GM23338 (cell line): Measurements from ENCODE around the gene S100A12. TPM values are rescaled to one million over a fixed set of nuclear protein-coding genes. Genes with fewer than 3 reads are reported as not detected.

Experiments used
- ATAC-seq: fragments of 200-7000 bp; cut with Tn5 transposase; 3 replicates; pipeline ENCODE4 v1.9.1; 2020
- DNase-seq: peaks from one replicate; pipeline ENCODE4 v3.0.0-alpha.2; 2015; ENCODE audit warnings: low spot score
- H2AFZ ChIP-seq: fragments of 200-600 bp; sonication (generic); 2 replicates; pipeline ENCODE4 v1.8.0; 2016; ENCODE audit warnings: antibody characterized with exemption, mild to moderate bottlenecking, moderate library complexity
- H3F3A ChIP-seq: fragments of 200-600 bp; sonication (generic); replicated peaks from 2 replicates; pipeline ENCODE4 v1.8.0; 2017; ENCODE audit warnings: antibody characterized with exemption, mixed run types, low read depth
- H3K27ac ChIP-seq: fragments of 200-600 bp; sonication (generic); 2 replicates; pipeline ENCODE4 v1.6.1; 2016; ENCODE audit warnings: low read depth
- H3K27me3 ChIP-seq: fragments of 200-600 bp; sonication (generic); 2 replicates; pipeline ENCODE4 v1.8.0; 2016; ENCODE audit warnings: mild to moderate bottlenecking, mixed run types, moderate library complexity; ENCODE audit not compliant: insufficient read depth
- H3K36me3 ChIP-seq: fragments of 200-600 bp; sonication (generic); 2 replicates; pipeline ENCODE4 v1.8.0; 2016; ENCODE audit warnings: mild to moderate bottlenecking; ENCODE audit not compliant: insufficient read depth
- H3K4me1 ChIP-seq: fragments of 200-600 bp; sonication (generic); 2 replicates; pipeline ENCODE4 v1.8.0; 2016; ENCODE audit warnings: mild to moderate bottlenecking, moderate library complexity; ENCODE audit not compliant: insufficient read depth
- H3K4me2 ChIP-seq: fragments of 200-600 bp; sonication (generic); 2 replicates; pipeline ENCODE4 v1.7.1; 2017; ENCODE audit warnings: mixed run types
- H3K4me3 ChIP-seq: fragments of 200-600 bp; sonication (generic); 2 replicates; pipeline ENCODE4 v1.6.1; 2016; ENCODE audit warnings: mixed run types
- H3K79me2 ChIP-seq: fragments of 200-600 bp; sonication (generic); replicated peaks from 2 replicates; pipeline ENCODE4 v1.8.0; 2017; ENCODE audit warnings: mild to moderate bottlenecking; ENCODE audit not compliant: insufficient read depth
- H3K9me2 ChIP-seq: fragments of 200-600 bp; sonication (generic); 2 replicates; pipeline ENCODE4 v1.8.0; 2017; ENCODE audit not compliant: insufficient read depth
- H4K20me1 ChIP-seq: fragments of 200-600 bp; sonication (generic); replicated peaks from 2 replicates; pipeline ENCODE4 v1.8.0; 2017; ENCODE audit warnings: mild to moderate bottlenecking; ENCODE audit not compliant: insufficient read depth
- H3K27ac Mint-ChIP-seq: 2 replicates; pipeline ENCODE4 v1.8.0; 2020; ENCODE audit warnings: inconsistent platforms, mild to moderate bottlenecking, moderate library complexity, mixed read lengths
- H3K27me3 Mint-ChIP-seq: 3 replicates; pipeline ENCODE4 v1.8.0; 2022; ENCODE audit warnings: low read depth, mild to moderate bottlenecking, moderate library complexity, mixed read lengths, inconsistent platforms; ENCODE audit not compliant: insufficient read depth, poor library complexity
- H3K36me3 Mint-ChIP-seq: 3 replicates; pipeline ENCODE4 v1.8.0; 2021; ENCODE audit warnings: low read depth, mild to moderate bottlenecking, inconsistent platforms, moderate library complexity, mixed read lengths
- H3K4me1 Mint-ChIP-seq: 3 replicates; pipeline ENCODE4 v1.8.0; 2020; ENCODE audit warnings: mild to moderate bottlenecking, inconsistent platforms, mixed read lengths
- H3K4me3 Mint-ChIP-seq: 3 replicates; pipeline ENCODE4 v1.8.0; 2021; ENCODE audit warnings: moderate library complexity, mild to moderate bottlenecking, inconsistent platforms, mixed read lengths
- H3K9me3 Mint-ChIP-seq: 3 replicates; pipeline ENCODE4 v1.8.0; 2020; ENCODE audit warnings: moderate library complexity, mild to moderate bottlenecking, inconsistent platforms, mixed read lengths
- CREB1 ChIP-seq: fragments of 250-450 bp; sonication (Bioruptor Pico); IDR thresholded peaks from 2 replicates; pipeline ENCODE4 v1.5.0; 2020; ENCODE audit warnings: low read depth, mild to moderate bottlenecking, moderate library complexity
- CTCF ChIP-seq, 2 experiments: fragments of 200-600 bp in 1 of 2; sonication (generic) in 1 of 2; conservative IDR thresholded peaks; 2 replicates each; pipeline versions ENCODE4 v1.5.1 to v1.6.1; 2016 to 2017; ENCODE audit warnings: antibody characterized with exemption in 2 of 2, low read depth in 2 of 2, mild to moderate bottlenecking in 2 of 2, moderate library complexity in 1 of 2
- ETS1 ChIP-seq: IDR thresholded peaks from 2 replicates; pipeline ENCODE4 v1.6.1; 2016; ENCODE audit warnings: antibody characterized with exemption
- EZH2 ChIP-seq: fragments of 200-600 bp; sonication (generic); IDR thresholded peaks from one replicate; pipeline ENCODE4 v1.8.0; 2017; ENCODE audit warnings: antibody characterized with exemption, mild to moderate bottlenecking, low read depth; ENCODE audit not compliant: unreplicated experiment
- EZH2phosphoT487 ChIP-seq: fragments of 200-600 bp; sonication (generic); IDR thresholded peaks from one replicate; pipeline ENCODE4 v1.8.1; 2018; ENCODE audit warnings: antibody characterized with exemption; ENCODE audit not compliant: unreplicated experiment
- JUNB ChIP-seq: IDR thresholded peaks from one replicate; pipeline ENCODE4 v1.6.1; 2016; ENCODE audit warnings: antibody characterized with exemption; ENCODE audit not compliant: unreplicated experiment
- NANOG ChIP-seq: IDR thresholded peaks from 2 replicates; pipeline ENCODE4 v1.6.1; 2016; ENCODE audit warnings: antibody characterized with exemption, borderline replicate concordance
- POLR2AphosphoS5 ChIP-seq: IDR thresholded peaks from 2 replicates; pipeline ENCODE4 v1.6.1; 2016; ENCODE audit warnings: antibody characterized with exemption, low read depth
- REST ChIP-seq: IDR thresholded peaks from one replicate; pipeline ENCODE4 v1.6.1; 2018; ENCODE audit warnings: antibody characterized with exemption; ENCODE audit not compliant: unreplicated experiment
- STAT1 ChIP-seq: IDR thresholded peaks from one replicate; pipeline ENCODE4 v1.6.1; 2016; ENCODE audit warnings: antibody characterized with exemption; ENCODE audit not compliant: unreplicated experiment
- ZNF114 ChIP-seq: fragments of 250-450 bp; sonication (Bioruptor Pico); IDR thresholded peaks from 2 replicates; pipeline ENCODE4 v1.5.0; 2020; ENCODE audit warnings: mild to moderate bottlenecking, moderate library complexity
- ZNF331 ChIP-seq: fragments of 250-450 bp; sonication (Bioruptor Pico); IDR thresholded peaks from 2 replicates; pipeline ENCODE4 v1.5.0; 2020; ENCODE audit warnings: low read depth, mild to moderate bottlenecking, moderate library complexity
- ZNF462 ChIP-seq: fragments of 250-450 bp; sonication (Bioruptor Pico); IDR thresholded peaks from 2 replicates; pipeline ENCODE4 v1.5.0; 2020; ENCODE audit warnings: mild to moderate bottlenecking, moderate library complexity
- polyA plus RNA-seq: library from polyadenylated mRNA; unstranded; fragments of >200 nt; fragmentation: Nextera tagmentation; extraction: Ambion mirVana; gene quantifications from 2 replicates; pipeline ENCODE4 v1.2.1, GENCODE V29; 2016
- total RNA-seq: library from RNA; depleted of rRNA; stranded (reverse); fragments of >200 nt; shearing (Covaris generic); gene quantifications from 2 replicates; pipeline ENCODE4 v1.2.3, GENCODE V29; 2014

The S100A12 gene
- total and polyA plus RNA-seq, 2 experiments from 2014 or later, result not detected

- Histone ChIP-seq H3K4me1 (no peaks in the 10 kb centered on the region), H2AFZ (no peak overlapping the region), H3K27me3 (no peaks in the 10 kb centered on the region), H3F3A (no peaks in the 10 kb centered on the region), H3K27ac (no peak overlapping the region), H3K4me3 (no peak overlapping the region), H4K20me1 (no peaks in the 10 kb centered on the region), H3K36me3 (no peaks in the 10 kb centered on the region), H3K79me2 (no peaks in the 10 kb centered on the region), H3K4me2 (no peak overlapping the region), H3K9me2 (peaks cover 13% of the 10 kb centered on the region; the same call in 1 of the 2 replicates)
- no peaks in the 10 kb centered on the region for H3K4me1 Mint-ChIP-seq
- no peak overlapping the region for H3K4me3 Mint-ChIP-seq
- H3K9me3 Mint-ChIP-seq, result no peaks in the 10 kb centered on the region
- DNase-seq, result no peak
- H3K27me3 Mint-ChIP-seq, result peaks cover 2% of the 10 kb centered on the region
- ATAC-seq, result no peak
- H3K27ac Mint-ChIP-seq, result no peak overlapping the region
- no peak for TF ChIP-seq NANOG
- TF ChIP-seq ZNF331 (CRISPR knock-in tag), result no peak
- no peak for TF ChIP-seq EZH2
- no peak for TF ChIP-seq STAT1
- no peak for TF ChIP-seq CTCF (conservative IDR thresholded peaks at IDR 0.05; ENCODE audit: low read depth in 2 of 2)
- TF ChIP-seq ZNF114 (CRISPR knock-in tag), result no peak
- no peak for TF ChIP-seq CREB1 (CRISPR knock-in tag)
- no peak for TF ChIP-seq ETS1
- no peak for TF ChIP-seq REST
- no peak for TF ChIP-seq EZH2phosphoT487
- TF ChIP-seq POLR2AphosphoS5, result no peak
- TF ChIP-seq JUNB, result no peak
- no peak for TF ChIP-seq ZNF462
- H3K36me3 Mint-ChIP-seq, result no peaks in the 10 kb centered on the region
Measured at GRCh38 chr1:153374071-153374470, 1.4 kb downstream of the S100A12 start.
